SU-DHL-6 (cell line): ENCODE results near the gene OS9.

Source experiments
- H2AFZ ChIP-seq: fragments of 200-600 bp; sonication (generic); 2 replicates; pipeline ENCODE4 v1.6.1; 2014; ENCODE audit warnings: low read depth, mild to moderate bottlenecking, moderate library complexity, mixed read lengths, antibody characterized with exemption, low read length; ENCODE audit not compliant: severe bottlenecking
- H3F3A ChIP-seq: fragments of 200-600 bp; shearing (Covaris generic); 2 replicates; pipeline ENCODE4 v1.6.0; 2016; ENCODE audit warnings: antibody characterized with exemption, mild to moderate bottlenecking; ENCODE audit not compliant: insufficient read depth
- H3K27ac ChIP-seq: fragments of 200-600 bp; sonication (generic); 2 replicates; pipeline ENCODE4 v1.5.1; 2016; ENCODE audit warnings: low read depth, mild to moderate bottlenecking, low read length, moderate library complexity, mixed read lengths
- H3K27me3 ChIP-seq: fragments of 200-600 bp; sonication (generic), shearing (Covaris generic); 2 replicates; pipeline ENCODE4 v1.6.0; 2014; ENCODE audit warnings: mild to moderate bottlenecking, low read length
- H3K36me3 ChIP-seq: fragments of 200-600 bp; sonication (generic); 2 replicates; pipeline ENCODE4 v1.6.1; 2014; ENCODE audit warnings: mild to moderate bottlenecking, low read length, mixed read lengths
- H3K4me2 ChIP-seq: fragments of 300-600, 200-600 bp; shearing (Covaris generic), sonication (generic); 2 replicates; pipeline ENCODE4 v1.6.0; 2014; ENCODE audit warnings: low read length, low read depth, mild to moderate bottlenecking; ENCODE audit not compliant: poor library complexity, severe bottlenecking
- H3K4me3 ChIP-seq: fragments of 200-600 bp; sonication (generic); 2 replicates; pipeline ENCODE4 v1.5.1; 2014; ENCODE audit warnings: antibody characterized with exemption, low read length, mild to moderate bottlenecking, mixed read lengths; ENCODE audit not compliant: insufficient read depth, poor library complexity, severe bottlenecking
- H3K79me2 ChIP-seq: fragments of 200-600 bp; sonication (generic); 2 replicates; pipeline ENCODE4 v1.6.1; 2014; ENCODE audit warnings: mild to moderate bottlenecking, low read length, moderate library complexity; ENCODE audit not compliant: insufficient read depth
- H3K9ac ChIP-seq: fragments of 200-600 bp; sonication (generic); 2 replicates; pipeline ENCODE4 v1.7.0; 2014; ENCODE audit warnings: mild to moderate bottlenecking, low read length
- H3K9me2 ChIP-seq: fragments of 200-600 bp; sonication (generic); replicated peaks from 2 replicates; pipeline ENCODE4 v1.6.1; 2014; ENCODE audit warnings: low read length; ENCODE audit not compliant: insufficient read depth
- H3K9me3 ChIP-seq: fragments of 200-600 bp; sonication (generic); 2 replicates; pipeline ENCODE4 v1.6.1; 2014; ENCODE audit warnings: low read length, mixed read lengths; ENCODE audit not compliant: insufficient read depth
- H4K20me1 ChIP-seq: fragments of 200-600 bp; sonication (generic); 2 replicates; pipeline ENCODE4 v1.6.1; 2014; ENCODE audit warnings: low read depth, mild to moderate bottlenecking, antibody characterized with exemption, low read length, moderate library complexity, mixed read lengths
- CTCF ChIP-seq: fragments of 200-600 bp; sonication (generic); IDR thresholded peaks from one replicate; pipeline ENCODE4 v1.5.1; 2017; ENCODE audit warnings: antibody characterized with exemption, mild to moderate bottlenecking, low read length, moderate library complexity; ENCODE audit not compliant: insufficient read depth, poor library complexity, severe bottlenecking
- EZH2phosphoT487 ChIP-seq: fragments of 200-600 bp; sonication (generic), shearing (Covaris generic); conservative IDR thresholded peaks from 2 replicates; pipeline ENCODE4 v1.6.1; 2018; ENCODE audit warnings: mild to moderate bottlenecking, antibody characterized with exemption, low read length, moderate library complexity, mixed read lengths

The OS9 gene

GRCh38 chr12:57737467-57738460 is 43.8 kb downstream of the OS9 start:
- H3K9ac ChIP-seq = no peak overlapping the region
- no peaks in the 10 kb centered on the region for H3K36me3 ChIP-seq
- no peaks in the 10 kb centered on the region for H3K9me2 ChIP-seq
- H3K27ac ChIP-seq = no peak overlapping the region
- TF ChIP-seq CTCF (no peak), EZH2phosphoT487 (no peak)
- H3K9me3 ChIP-seq = no peaks in the 10 kb centered on the region
- no peak overlapping the region for H3K4me2 ChIP-seq
- no peaks in the 10 kb centered on the region for H3K27me3 ChIP-seq
- H3F3A ChIP-seq = peaks cover 2% of the 10 kb centered on the region; the same call in 1 of the 2 replicates
- H3K79me2 ChIP-seq = peaks cover 12% of the 10 kb centered on the region
- H4K20me1 ChIP-seq = no peaks in the 10 kb centered on the region
- H3K4me3 ChIP-seq = no peak overlapping the region
- H2AFZ ChIP-seq = no peak overlapping the region

GRCh38 chr12:57738661-57739237 is 44.8 kb downstream of the OS9 start, which contains the start of gene AGAP2:
Gene AGAP2 (minus strand): TSS chr12:57738742. CDS start chr12:57738246, 496 bp downstream.
- TF ChIP-seq EZH2phosphoT487 = no peak
- no peak for TF ChIP-seq CTCF
- no peak within 1 kb of the TSS for H2AFZ ChIP-seq
- H3K9me3 ChIP-seq = no peaks in the 10 kb centered on the region
- no peak within 1 kb of the TSS for H3K4me3 ChIP-seq
- H3F3A ChIP-seq = peaks cover 5% of the 10 kb centered on the region; the same call in 1 of the 2 replicates
- H3K9me2 ChIP-seq = no peaks in the 10 kb centered on the region
- no peak within 1 kb of the TSS for H3K4me2 ChIP-seq
- no peaks in the 10 kb centered on the region for H3K27me3 ChIP-seq
- H4K20me1 ChIP-seq = no peaks in the 10 kb centered on the region
- H3K79me2 ChIP-seq = peaks cover 12% of the 10 kb centered on the region
- no peak within 1 kb of the TSS for H3K9ac ChIP-seq
- H3K27ac ChIP-seq = no peak within 1 kb of the TSS
- no peaks in the 10 kb centered on the region for H3K36me3 ChIP-seq

GRCh38 chr12:57739387-57739786 is 45.5 kb downstream of the OS9 start:
- Histone ChIP-seq H3K4me2 (no peak overlapping the region), H3K9me3 (no peaks in the 10 kb centered on the region), H3K9me2 (no peaks in the 10 kb centered on the region), H3K9ac (no peak overlapping the region), H3K27ac (no peak overlapping the region), H3K79me2 (peaks cover 12% of the 10 kb centered on the region), H3K36me3 (no peaks in the 10 kb centered on the region), H3F3A (peaks cover 5% of the 10 kb centered on the region; the same call in 1 of the 2 replicates), H2AFZ (no peak overlapping the region), H3K4me3 (no peak overlapping the region), H3K27me3 (no peaks in the 10 kb centered on the region), H4K20me1 (no peaks in the 10 kb centered on the region)
- TF ChIP-seq CTCF (no peak), EZH2phosphoT487 (no peak)
